Neural cell (in vitro differentiated cells): Measurements from ENCODE around the gene ORC6. TPM values are rescaled to one million over a fixed set of nuclear protein-coding genes. Genes with fewer than 3 reads are reported as not detected.

Experiments used
- H2AFZ ChIP-seq: fragments of 200-600, 300-800 bp; sonication (generic), shearing (Covaris generic); 2 replicates; pipeline ENCODE4 v1.6.0; 2014; ENCODE audit warnings: low read depth, mild to moderate bottlenecking, antibody characterized with exemption, low read length, moderate library complexity
- H3F3A ChIP-seq: fragments of 200-600 bp; shearing (Covaris generic); 2 replicates; pipeline ENCODE4 v1.6.1; 2016; ENCODE audit warnings: mild to moderate bottlenecking, moderate library complexity, mixed read lengths, antibody characterized with exemption, low read length; ENCODE audit not compliant: insufficient read depth, poor library complexity, severe bottlenecking
- H3K27ac ChIP-seq: fragments of 200-600, 300-800 bp; sonication (generic), shearing (Covaris generic); 2 replicates; pipeline ENCODE4 v1.5.1; 2014; ENCODE audit warnings: mild to moderate bottlenecking, low read length, moderate library complexity
- H3K27me3 ChIP-seq: fragments of 300-800, 200-600 bp; sonication (generic), shearing (Covaris generic); 2 replicates; pipeline ENCODE4 v1.6.0; 2014; ENCODE audit warnings: mild to moderate bottlenecking, low read depth, low read length, moderate library complexity; ENCODE audit not compliant: insufficient read depth
- H3K36me3 ChIP-seq: fragments of 300-800, 200-600 bp; sonication (generic), shearing (Covaris generic); 2 replicates; pipeline ENCODE4 v1.5.1; 2014; ENCODE audit warnings: mild to moderate bottlenecking, antibody characterized with exemption, low read length, moderate library complexity; ENCODE audit not compliant: insufficient read depth
- H3K4me2 ChIP-seq: fragments of 300-800, 200-600 bp; sonication (generic), shearing (Covaris generic); 2 replicates; pipeline ENCODE4 v1.6.0; 2014; ENCODE audit warnings: mild to moderate bottlenecking, low read length
- H3K4me3 ChIP-seq: fragments of 300-800, 200-600 bp; sonication (generic), shearing (Covaris generic); 2 replicates; pipeline ENCODE4 v1.5.1; 2014; ENCODE audit warnings: mild to moderate bottlenecking, low read length, moderate library complexity
- H3K79me2 ChIP-seq: fragments of 200-600 bp; shearing (Covaris generic); replicated peaks from 2 replicates; pipeline ENCODE4 v1.6.0; 2014; ENCODE audit warnings: mild to moderate bottlenecking, low read length, moderate library complexity; ENCODE audit not compliant: insufficient read depth
- H3K9ac ChIP-seq: fragments of 300-800, 200-600 bp; sonication (generic), shearing (Covaris generic); 2 replicates; pipeline ENCODE4 v1.6.1; 2016; ENCODE audit warnings: mild to moderate bottlenecking, low read length, mixed read lengths
- H3K9me2 ChIP-seq: fragments of 200-600 bp; shearing (Covaris generic); 2 replicates; pipeline ENCODE4 v1.6.1; 2016; ENCODE audit warnings: mild to moderate bottlenecking, low read length, mixed read lengths; ENCODE audit not compliant: insufficient read depth
- H3K9me3 ChIP-seq: fragments of 200-600, 300-800 bp; sonication (generic), shearing (Covaris generic); 2 replicates; pipeline ENCODE4 v1.6.1; 2016; ENCODE audit warnings: mild to moderate bottlenecking, mixed run types, low read length, moderate library complexity, mixed read lengths
- H4K20me1 ChIP-seq: fragments of 200-600 bp; shearing (Covaris generic); 2 replicates; pipeline ENCODE4 v1.6.1; 2016; ENCODE audit warnings: mild to moderate bottlenecking, mixed run types; ENCODE audit not compliant: insufficient read depth
- EP300 ChIP-seq: fragments of 450-650 bp; conservative IDR thresholded peaks from 2 replicates; pipeline ENCODE4 v1.6.1; 2014; ENCODE audit warnings: antibody characterized with exemption, mild to moderate bottlenecking, moderate library complexity; ENCODE audit not compliant: poor library complexity, severe bottlenecking
- EZH2 ChIP-seq: fragments of 200-600, 300-800 bp; shearing (Covaris generic), sonication (generic); IDR thresholded peaks from 2 replicates; pipeline ENCODE4 v1.6.1; 2014; ENCODE audit warnings: antibody characterized with exemption, low read length, borderline replicate concordance, mild to moderate bottlenecking; ENCODE audit not compliant: insufficient read depth, poor library complexity, severe bottlenecking
- MXI1 ChIP-seq: fragments of 450-650 bp; conservative IDR thresholded peaks from 2 replicates; pipeline ENCODE4 v1.6.1; 2014; ENCODE audit warnings: antibody characterized with exemption, mild to moderate bottlenecking; ENCODE audit not compliant: poor library complexity, severe bottlenecking
- POLR2AphosphoS5 ChIP-seq: IDR thresholded peaks from 2 replicates; pipeline ENCODE4 v1.6.1; 2012
- RAD21 ChIP-seq: fragments of 450-650 bp; conservative IDR thresholded peaks from 2 replicates; pipeline ENCODE4 v1.6.1; 2014; ENCODE audit warnings: antibody characterized with exemption, mild to moderate bottlenecking, moderate library complexity
- SMC3 ChIP-seq: fragments of 450-650 bp; conservative IDR thresholded peaks from 2 replicates; pipeline ENCODE4 v1.6.1; 2014; ENCODE audit warnings: antibody characterized with exemption, mild to moderate bottlenecking, moderate library complexity; ENCODE audit not compliant: poor library complexity
- TAF1 ChIP-seq: IDR thresholded peaks from 2 replicates; pipeline ENCODE4 v1.6.1; 2012; ENCODE audit warnings: low read depth
- polyA minus RNA-seq: library from RNA; depleted of rRNA, polyadenylated mRNA; stranded (reverse); fragments of >200 nt; gene quantifications from 2 replicates; pipeline ENCODE4 v1.2.3, GENCODE V29; 2014
- polyA plus RNA-seq: library from polyadenylated mRNA; depleted of rRNA; stranded (reverse); fragments of >200 nt; gene quantifications from 2 replicates; pipeline ENCODE4 v1.2.3, GENCODE V29; 2014
- TF ChIP-seq, protein P1 (sequence below): IDR thresholded peaks from 2 replicates; pipeline ENCODE4 v1.6.1; 2012; ENCODE audit warnings: borderline replicate concordance
- TF ChIP-seq, protein P2 (sequence below): fragments of 450-650 bp; IDR thresholded peaks from 2 replicates; pipeline ENCODE4 v1.5.1; 2014; ENCODE audit warnings: antibody characterized with exemption, mild to moderate bottlenecking, moderate library complexity; ENCODE audit not compliant: poor library complexity, severe bottlenecking

Gene ORC6, protein sequence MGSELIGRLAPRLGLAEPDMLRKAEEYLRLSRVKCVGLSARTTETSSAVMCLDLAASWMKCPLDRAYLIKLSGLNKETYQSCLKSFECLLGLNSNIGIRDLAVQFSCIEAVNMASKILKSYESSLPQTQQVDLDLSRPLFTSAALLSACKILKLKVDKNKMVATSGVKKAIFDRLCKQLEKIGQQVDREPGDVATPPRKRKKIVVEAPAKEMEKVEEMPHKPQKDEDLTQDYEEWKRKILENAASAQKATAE
- polyA plus RNA-seq (21.2 and 26.8 TPM in 2 replicates), polyA minus RNA-seq (8.8 and 10.8 TPM in 2 replicates)

DNA sequence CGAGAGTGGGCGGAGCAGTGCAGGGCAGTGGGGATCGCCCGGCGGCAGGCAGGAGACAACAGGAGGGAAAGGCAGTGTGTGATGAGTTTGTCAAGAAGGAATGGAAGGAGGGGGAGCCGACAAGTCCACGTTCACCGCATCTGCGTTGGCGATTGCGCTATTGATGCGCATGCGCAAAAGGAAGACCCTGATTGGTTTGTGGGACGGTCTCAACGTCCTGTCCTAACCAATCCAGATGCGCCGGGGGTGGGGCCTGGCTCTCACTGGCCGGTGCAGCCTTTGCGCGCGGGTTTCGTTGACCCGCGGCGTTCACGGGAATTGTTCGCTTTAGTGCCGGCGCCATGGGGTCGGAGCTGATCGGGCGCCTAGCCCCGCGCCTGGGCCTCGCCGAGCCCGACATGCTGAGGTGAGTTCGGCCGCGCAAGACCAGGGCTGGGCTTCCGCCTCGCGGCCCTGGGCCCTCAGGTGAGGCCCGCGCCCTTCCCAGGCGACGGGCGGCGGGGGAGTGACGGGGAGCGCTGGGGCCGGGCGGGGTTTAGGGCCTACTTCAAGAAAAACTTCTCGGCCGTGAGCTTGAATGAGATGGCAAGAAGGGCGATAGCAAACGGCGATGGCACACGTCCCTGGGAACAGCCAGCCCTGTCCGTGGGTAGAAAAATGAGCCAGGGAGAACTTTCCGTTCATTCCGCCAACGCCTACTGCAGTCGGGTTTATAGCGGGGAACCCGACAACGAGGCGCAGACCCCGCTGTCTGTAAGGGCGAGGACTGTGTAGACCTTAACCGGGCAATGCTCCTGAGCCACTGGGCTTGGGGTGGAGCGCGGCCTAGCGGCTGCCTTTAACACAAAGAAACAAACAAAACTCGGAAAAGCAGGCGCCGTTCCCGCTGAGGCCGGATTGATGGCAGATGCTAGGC is at the start of gene ORC6:
ORC6 (plus strand) TSS at position 295 of the 916 bp plus-strand sequence; CDS start at position 342, 47 bp downstream.
- H3K9me3 ChIP-seq: no peaks in the 10 kb centered on the region
- peak within 1 kb of the TSS; percentile 92 for H3K9ac ChIP-seq
- peak; percentile 65 for TF ChIP-seq RAD21
- peak; percentile 67 for TF ChIP-seq SMC3
- TF ChIP-seq, protein P1, sequence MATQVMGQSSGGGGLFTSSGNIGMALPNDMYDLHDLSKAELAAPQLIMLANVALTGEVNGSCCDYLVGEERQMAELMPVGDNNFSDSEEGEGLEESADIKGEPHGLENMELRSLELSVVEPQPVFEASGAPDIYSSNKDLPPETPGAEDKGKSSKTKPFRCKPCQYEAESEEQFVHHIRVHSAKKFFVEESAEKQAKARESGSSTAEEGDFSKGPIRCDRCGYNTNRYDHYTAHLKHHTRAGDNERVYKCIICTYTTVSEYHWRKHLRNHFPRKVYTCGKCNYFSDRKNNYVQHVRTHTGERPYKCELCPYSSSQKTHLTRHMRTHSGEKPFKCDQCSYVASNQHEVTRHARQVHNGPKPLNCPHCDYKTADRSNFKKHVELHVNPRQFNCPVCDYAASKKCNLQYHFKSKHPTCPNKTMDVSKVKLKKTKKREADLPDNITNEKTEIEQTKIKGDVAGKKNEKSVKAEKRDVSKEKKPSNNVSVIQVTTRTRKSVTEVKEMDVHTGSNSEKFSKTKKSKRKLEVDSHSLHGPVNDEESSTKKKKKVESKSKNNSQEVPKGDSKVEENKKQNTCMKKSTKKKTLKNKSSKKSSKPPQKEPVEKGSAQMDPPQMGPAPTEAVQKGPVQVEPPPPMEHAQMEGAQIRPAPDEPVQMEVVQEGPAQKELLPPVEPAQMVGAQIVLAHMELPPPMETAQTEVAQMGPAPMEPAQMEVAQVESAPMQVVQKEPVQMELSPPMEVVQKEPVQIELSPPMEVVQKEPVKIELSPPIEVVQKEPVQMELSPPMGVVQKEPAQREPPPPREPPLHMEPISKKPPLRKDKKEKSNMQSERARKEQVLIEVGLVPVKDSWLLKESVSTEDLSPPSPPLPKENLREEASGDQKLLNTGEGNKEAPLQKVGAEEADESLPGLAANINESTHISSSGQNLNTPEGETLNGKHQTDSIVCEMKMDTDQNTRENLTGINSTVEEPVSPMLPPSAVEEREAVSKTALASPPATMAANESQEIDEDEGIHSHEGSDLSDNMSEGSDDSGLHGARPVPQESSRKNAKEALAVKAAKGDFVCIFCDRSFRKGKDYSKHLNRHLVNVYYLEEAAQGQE: no peak
- TF ChIP-seq TAF1: no peak
- no peak for TF ChIP-seq EZH2
- TF ChIP-seq MXI1: peak; percentile 99
- peak; percentile 58 for TF ChIP-seq POLR2AphosphoS5
- TF ChIP-seq, protein P2, sequence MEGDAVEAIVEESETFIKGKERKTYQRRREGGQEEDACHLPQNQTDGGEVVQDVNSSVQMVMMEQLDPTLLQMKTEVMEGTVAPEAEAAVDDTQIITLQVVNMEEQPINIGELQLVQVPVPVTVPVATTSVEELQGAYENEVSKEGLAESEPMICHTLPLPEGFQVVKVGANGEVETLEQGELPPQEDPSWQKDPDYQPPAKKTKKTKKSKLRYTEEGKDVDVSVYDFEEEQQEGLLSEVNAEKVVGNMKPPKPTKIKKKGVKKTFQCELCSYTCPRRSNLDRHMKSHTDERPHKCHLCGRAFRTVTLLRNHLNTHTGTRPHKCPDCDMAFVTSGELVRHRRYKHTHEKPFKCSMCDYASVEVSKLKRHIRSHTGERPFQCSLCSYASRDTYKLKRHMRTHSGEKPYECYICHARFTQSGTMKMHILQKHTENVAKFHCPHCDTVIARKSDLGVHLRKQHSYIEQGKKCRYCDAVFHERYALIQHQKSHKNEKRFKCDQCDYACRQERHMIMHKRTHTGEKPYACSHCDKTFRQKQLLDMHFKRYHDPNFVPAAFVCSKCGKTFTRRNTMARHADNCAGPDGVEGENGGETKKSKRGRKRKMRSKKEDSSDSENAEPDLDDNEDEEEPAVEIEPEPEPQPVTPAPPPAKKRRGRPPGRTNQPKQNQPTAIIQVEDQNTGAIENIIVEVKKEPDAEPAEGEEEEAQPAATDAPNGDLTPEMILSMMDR: peak; percentile 78
- H3K4me2 ChIP-seq: peak within 1 kb of the TSS; percentile 97
- H3K27me3 ChIP-seq: no peaks in the 10 kb centered on the region
- H3K36me3 ChIP-seq: no peaks in the 10 kb centered on the region
- H2AFZ ChIP-seq: peak within 1 kb of the TSS; percentile 92
- peak within 1 kb of the TSS; percentile 77 for H3K4me3 ChIP-seq
- H3K9me2 ChIP-seq: no peaks in the 10 kb centered on the region
- H3F3A ChIP-seq: no peaks in the 10 kb centered on the region
- peak within 1 kb of the TSS; percentile 90 for H3K27ac ChIP-seq
- no peaks in the 10 kb centered on the region for H4K20me1 ChIP-seq
- H3K79me2 ChIP-seq: peaks cover 58% of the 10 kb centered on the region

DNA sequence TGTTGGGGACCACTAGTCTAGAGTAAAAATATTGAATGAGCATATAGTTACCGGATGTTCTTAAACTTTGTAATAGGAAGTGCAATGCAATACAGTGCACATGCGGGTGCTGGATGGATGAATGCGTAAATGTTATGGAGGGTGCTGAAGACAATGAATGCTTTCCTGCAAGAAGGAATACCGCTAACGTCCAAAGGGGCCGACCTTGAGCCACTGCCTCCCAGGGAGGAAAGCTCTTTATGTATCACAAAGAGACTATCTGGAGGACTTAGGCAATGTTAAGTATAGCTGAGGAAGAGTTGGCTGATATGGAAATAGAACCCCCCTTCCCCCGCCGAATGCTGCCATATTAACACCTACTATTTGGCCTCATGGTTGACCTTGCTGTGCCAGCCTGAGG is 40.8 kb upstream of the ORC6 start:
- no peaks in the 10 kb centered on the region for H3K9me2 ChIP-seq
- H3K9ac ChIP-seq: no peak overlapping the region
- TF ChIP-seq, protein P2: no peak
- TF ChIP-seq TAF1 (no peak), RAD21 (no peak), SMC3 (no peak), POLR2AphosphoS5 (no peak), EZH2 (no peak), MXI1 (no peak), EP300 (no peak)
- TF ChIP-seq, protein P1: no peak

More for the DNA sequence above, 40.8 kb upstream of the ORC6 start:
- no peaks in the 10 kb centered on the region for H3K9me3 ChIP-seq
- H2AFZ ChIP-seq: no peak overlapping the region
- H3K4me3 ChIP-seq: no peak overlapping the region
- H3K79me2 ChIP-seq: no peaks in the 10 kb centered on the region
- H3K27ac ChIP-seq: no peak overlapping the region
- no peaks in the 10 kb centered on the region for H3K27me3 ChIP-seq
- no peak overlapping the region for H3K4me2 ChIP-seq
- no peaks in the 10 kb centered on the region for H3K36me3 ChIP-seq
- no peaks in the 10 kb centered on the region for H3F3A ChIP-seq
- no peaks in the 10 kb centered on the region for H4K20me1 ChIP-seq
